ENCODE measurements around the gene VPS8. TPM values are rescaled to one million over a fixed set of nuclear protein-coding genes. Genes with fewer than 3 reads are reported as not detected.

VPS8 gene
- total and polyA plus RNA-seq, 4 donors: 4.2 to 34.9 (median 22.9) TPM

- no peak for DNase-seq (ENCODE audit: low spot score)
- no peaks in the 10 kb centered on the region for H3K27me3 ChIP-seq (ENCODE audit: control insufficient read depth in 4 of 4, insufficient read depth in 4 of 4, low read length in 3 of 4)
- no peaks in the 10 kb centered on the region for H3K9me3 ChIP-seq (ENCODE audit: control insufficient read depth in 4 of 4, low read length in 3 of 4)
- no peak overlapping the region for H3K4me3 ChIP-seq (ENCODE audit: low read depth in 1 of 3, low read length in 3 of 3)
- H3K4me1 ChIP-seq (ENCODE audit: control insufficient read depth in 4 of 4, insufficient read depth in 4 of 4, low read length in 3 of 4): no peaks in the 10 kb centered on the region
- no peak overlapping the region for H3K9ac ChIP-seq (ENCODE audit: low read depth in 1 of 2, low read length in 2 of 2)
- peaks cover 0 to 17% (median 11%) of the 10 kb centered on the region in 4 donors for H3K36me3 ChIP-seq (ENCODE audit: control insufficient read depth in 4 of 4, insufficient read depth in 3 of 4, low read depth in 1 of 4, low read length in 3 of 4)
- no peak for TF ChIP-seq REST (IDR thresholded peaks at IDR 0.05)
- no peak for TF ChIP-seq NR2F2 (IDR thresholded peaks at IDR 0.05)
- TF ChIP-seq JUND (IDR thresholded peaks at IDR 0.05): no peak
- no peak for TF ChIP-seq SP1 (IDR thresholded peaks at IDR 0.05)
- no peak for TF ChIP-seq TAF1 (conservative IDR thresholded peaks at IDR 0.05)
- no peak for TF ChIP-seq ATF3 (IDR thresholded peaks at IDR 0.05)
- TF ChIP-seq MAX (IDR thresholded peaks at IDR 0.05): no peak
- no peak for TF ChIP-seq EGR1 (IDR thresholded peaks at IDR 0.05; ENCODE audit: low read depth in 2 of 2)
- TF ChIP-seq ZBTB33 (IDR thresholded peaks at IDR 0.05): no peak
- TF ChIP-seq HNF4A (conservative IDR thresholded peaks at IDR 0.05): no peak
- 96% methylated on average over 3 of the region's 3 CpGs for WGBS
- no peak overlapping the region for H3K27ac ChIP-seq (ENCODE audit: low read depth in 1 of 2, low read length in 2 of 2)
Observed at GRCh38 chr3:184918750-184919149, 106.8 kb downstream of the VPS8 start.

- no peak overlapping the region for H3K4me3 ChIP-seq (ENCODE audit: low read depth in 1 of 3, low read length in 3 of 3)
- H3K9ac ChIP-seq (ENCODE audit: low read depth in 1 of 2, low read length in 2 of 2): no peak overlapping the region
- DNase-seq (ENCODE audit: low spot score): no peak
- TF ChIP-seq JUND (IDR thresholded peaks at IDR 0.05) (no peak), ATF3 (IDR thresholded peaks at IDR 0.05) (no peak), FOXA2 (IDR thresholded peaks at IDR 0.05) (no peak), MAX (IDR thresholded peaks at IDR 0.05) (no peak), SP1 (IDR thresholded peaks at IDR 0.05) (no peak), EGR1 (IDR thresholded peaks at IDR 0.05; ENCODE audit: low read depth in 2 of 2) (no peak), ZBTB33 (IDR thresholded peaks at IDR 0.05) (no peak), YY1 (IDR thresholded peaks at IDR 0.05) (no peak), CTCF (IDR thresholded peaks at IDR 0.05; ENCODE audit: low read depth, low read length, missing input control) (no peak), HNF4G (IDR thresholded peaks at IDR 0.05) (no peak), TAF1 (conservative IDR thresholded peaks at IDR 0.05) (no peak), NR2F2 (IDR thresholded peaks at IDR 0.05) (no peak), FOXA1 (IDR thresholded peaks at IDR 0.05) (no peak), RAD21 (IDR thresholded peaks at IDR 0.05) (no peak), GABPA (IDR thresholded peaks at IDR 0.05 in 1 of 2, conservative IDR thresholded peaks at IDR 0.05 in 1 of 2) (no peak), REST (IDR thresholded peaks at IDR 0.05) (no peak)
- H3K4me1 ChIP-seq (ENCODE audit: control insufficient read depth in 4 of 4, insufficient read depth in 4 of 4, low read length in 3 of 4): no peaks in the 10 kb centered on the region
- H3K36me3 ChIP-seq (ENCODE audit: control insufficient read depth in 4 of 4, insufficient read depth in 3 of 4, low read depth in 1 of 4, low read length in 3 of 4): peaks cover 0 to 17% (median 12%) of the 10 kb centered on the region in 4 donors
- H3K27me3 ChIP-seq (ENCODE audit: control insufficient read depth in 4 of 4, insufficient read depth in 4 of 4, low read length in 3 of 4): no peaks in the 10 kb centered on the region
- 99% methylated on average over 2 of the region's 2 CpGs for WGBS
- H3K27ac ChIP-seq (ENCODE audit: low read depth in 1 of 2, low read length in 2 of 2): no peak overlapping the region
- H3K9me3 ChIP-seq (ENCODE audit: control insufficient read depth in 4 of 4, low read length in 3 of 4): no peaks in the 10 kb centered on the region
Observed at GRCh38 chr3:184919651-184920050, 107.7 kb downstream of the VPS8 start.

All from liver (tissue), 9 donors.